IMR-90 (cell line): ENCODE results near the gene ZFPL1. TPM values are rescaled to one million over a fixed set of nuclear protein-coding genes. Genes with fewer than 3 reads are reported as not detected.
A peak's percentile ranks its signal among the peaks of the same experiment; 100 is the strongest.

Source experiments
- MXI1 ChIP-seq: IDR thresholded peaks from 2 replicates; pipeline ENCODE4 v1.6.1; 2012; ENCODE audit warnings: low read depth, mild to moderate bottlenecking, low read length, moderate library complexity, borderline replicate concordance
- RFX5 ChIP-seq: IDR thresholded peaks from 2 replicates; pipeline ENCODE4 v1.8.0; 2012; ENCODE audit warnings: low read depth, mild to moderate bottlenecking, low read length, moderate library complexity
- USF2 ChIP-seq: fragments of 150-350 bp; IDR thresholded peaks from 2 replicates; pipeline ENCODE4 v1.6.1; 2017; ENCODE audit warnings: mild to moderate bottlenecking, antibody characterized with exemption, low read length, low read depth
- polyA plus RNA-seq, 3 experiments: library from polyadenylated mRNA; depleted of rRNA; stranded (reverse); fragments of >200 nt; gene quantifications; 2 replicates each; pipeline ENCODE4 v1.2.3, GENCODE V29; 2012; ENCODE audit warnings: low replicate concordance in 1 of 3
- total RNA-seq: library from RNA; depleted of rRNA; stranded (reverse); fragments of >200 nt; gene quantifications from 2 replicates; pipeline ENCODE4 v1.2.3, GENCODE V29; 2012

Gene ZFPL1
- total and polyA plus RNA-seq, 2 of the 4 experiments (the other 2 are of a cell fraction), result 24.0 to 67.5 TPM

- TF ChIP-seq USF2, result peak; percentile 36; the same call in 1 of the 2 replicates
- peak; percentile 59 for TF ChIP-seq MXI1
- TF ChIP-seq RFX5, result no peak
Observed at GRCh38 chr11:65116370-65117205, 32.6 kb downstream of the ZFPL1 start (continued).
